K562 (cell line): ENCODE measurements around the gene WNT7A.

Experiments
- ATF3 ChIP-seq, 2 experiments: fragments of 450-650 bp in 1 of 2; sonication (generic) in 1 of 2; formaldehyde crosslinking in 1 of 2; IDR thresholded peaks in 1 of 2; conservative IDR thresholded peaks in 1 of 2; 2 replicates each; pipeline versions ENCODE4 v1.6.1 to v1.8.1; 2016 to 2023; ENCODE audit warnings: mild to moderate bottlenecking in 2 of 2, moderate library complexity in 2 of 2, inconsistent platforms in 1 of 2, missing genetic modification reagents in 1 of 2
- CC2D1A ChIP-seq: fragments of 450-650 bp; IDR thresholded peaks from 2 replicates; pipeline ENCODE4 v1.6.1; 2017; ENCODE audit warnings: mild to moderate bottlenecking
- CREB1 ChIP-seq, 2 experiments: sonication (generic) in 1 of 2; formaldehyde crosslinking in 1 of 2; IDR thresholded peaks; 2 replicates each; pipeline versions ENCODE4 v1.6.1 to v1.8.0; 2012 to 2022; ENCODE audit warnings: inconsistent platforms in 1 of 2, mild to moderate bottlenecking in 1 of 2, missing genetic modification reagents in 1 of 2, moderate library complexity in 1 of 2
- CTCF ChIP-seq, 3 experiments: IDR thresholded peaks in 2 of 3; conservative IDR thresholded peaks in 1 of 3; 2 replicates each; pipeline ENCODE4 v1.5.1; 2011 to 2012; ENCODE audit warnings: low read length in 3 of 3, mild to moderate bottlenecking in 3 of 3, control low read depth in 2 of 3, improper control_type of control experiment in 1 of 3, inconsistent platforms in 1 of 3, low read depth in 1 of 3, mixed read lengths in 1 of 3, moderate library complexity in 1 of 3; ENCODE audit not compliant: insufficient read depth in 2 of 3
- JUND ChIP-seq, 2 experiments: IDR thresholded peaks; 2 replicates in 1 of 2; 3 replicates in 1 of 2; pipeline ENCODE4 v1.6.1; 2011; ENCODE audit warnings: borderline replicate concordance in 2 of 2, low read depth in 2 of 2, low read length in 2 of 2, improper control_type of control experiment in 1 of 2, missing biosample characterization in 1 of 2, missing genetic modification characterization in 1 of 2, missing genetic modification reagents in 1 of 2
- NONO ChIP-seq, 2 experiments: fragments of 200-400 bp in 1 of 2; fragments of 450-650 bp in 1 of 2; formaldehyde crosslinking in 1 of 2; IDR thresholded peaks; 2 replicates each; pipeline ENCODE4 v1.6.1; 2017; ENCODE audit warnings: low read depth in 2 of 2, mild to moderate bottlenecking in 2 of 2, moderate library complexity in 2 of 2, low read length in 1 of 2
- POLR2A ChIP-seq: fragments of 450-650 bp; conservative IDR thresholded peaks from 2 replicates; pipeline ENCODE4 v1.6.1; 2016
- SIN3B ChIP-seq: fragments of 450-650 bp; IDR thresholded peaks from 2 replicates; pipeline ENCODE4 v1.6.1; 2017; ENCODE audit warnings: low read depth, mild to moderate bottlenecking, moderate library complexity
- ZNF24 ChIP-seq: fragments of 450-650 bp; IDR thresholded peaks from 2 replicates; pipeline ENCODE4 v1.6.1; 2016

GRCh38 chr3:13834258-13835035, 45.4 kb downstream of the WNT7A start:
- TF ChIP-seq SIN3B (no peak), NONO (IDR thresholded peaks at IDR 0.05; ENCODE audit: low read depth in 2 of 2, low read length in 1 of 2) (no peak), POLR2A (no peak), ATF3 (IDR thresholded peaks at IDR 0.05) (no peak), ATF3 (CRISPR knock-in tag; conservative IDR thresholded peaks at IDR 0.05) (no peak), CREB1 (IDR thresholded peaks at IDR 0.05) (no peak), CREB1 (CRISPR knock-in tag; IDR thresholded peaks at IDR 0.05) (no peak), ZNF24 (no peak), CTCF (IDR thresholded peaks at IDR 0.05 in 2 of 3, conservative IDR thresholded peaks at IDR 0.05 in 1 of 3; ENCODE audit: insufficient read depth in 2 of 3, low read depth in 1 of 3, low read length in 3 of 3) (no peak), CC2D1A (no peak), JUND (IDR thresholded peaks at IDR 0.05; ENCODE audit: borderline replicate concordance, low read depth, low read length) (no peak), JUND (tag; IDR thresholded peaks at IDR 0.05; ENCODE audit: borderline replicate concordance, low read depth, low read length) (no peak)
